ENCODE results near the gene A3GALT2.
"Not testable (repeated sequence)": the region's sequence is repeated elsewhere in the genome, so short reads cannot be mapped to it uniquely, and the experiment has no call there.

The A3GALT2 gene

DNA sequence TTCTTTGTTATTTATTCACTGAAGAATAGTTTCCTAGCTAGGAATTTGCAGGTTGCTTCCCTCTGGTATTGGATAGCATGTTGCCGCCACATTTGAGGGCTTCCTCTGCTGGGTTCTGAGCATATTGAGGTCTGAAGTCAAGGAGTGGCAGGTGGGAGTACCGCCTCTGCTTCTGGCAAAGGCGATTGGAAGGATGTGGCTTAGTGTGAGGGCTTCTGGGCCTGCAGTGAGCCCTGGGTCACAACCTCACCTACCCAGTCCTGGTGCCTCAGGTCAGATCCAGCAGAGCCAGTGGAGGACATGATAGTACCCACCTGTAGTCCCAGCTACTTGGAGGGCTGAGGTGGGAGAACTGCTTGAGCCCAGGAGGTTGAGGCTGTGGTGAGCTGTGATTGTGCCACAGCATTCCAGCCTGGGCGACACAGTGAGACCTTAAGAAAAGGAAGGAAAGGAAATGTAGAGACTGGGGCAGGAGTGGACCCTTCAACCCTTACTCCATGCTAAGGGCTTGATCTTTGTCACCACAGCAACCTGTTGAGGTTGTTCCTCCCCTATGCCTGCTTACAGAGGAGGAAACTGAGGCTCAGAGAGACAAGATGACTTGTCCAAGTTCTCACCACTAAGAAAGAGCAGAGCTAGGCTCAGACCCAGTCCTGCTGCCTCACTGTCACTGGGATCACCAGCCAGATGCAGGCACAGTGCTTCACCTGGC, 22.8 kb downstream of the A3GALT2 start:
- Histone ChIP-seq H3K36me3 (peaks cover 91% of the 10 kb centered on the region), H3K27ac (no peak overlapping the region), H3K9ac (no peak overlapping the region), H3K4me2 (no peak overlapping the region), H3K27me3 (no peaks in the 10 kb centered on the region), H3K4me1 (peaks cover 35% of the 10 kb centered on the region), H4K20me1 (peaks cover 26% of the 10 kb centered on the region), H3K9me3 (peaks cover 7% of the 10 kb centered on the region; the same call in 1 of the 2 replicates), H3K4me3 (no peak overlapping the region)
- TF ChIP-seq Cebpa-rat (IDR thresholded peaks at IDR 0.05), result no peak

DNA sequence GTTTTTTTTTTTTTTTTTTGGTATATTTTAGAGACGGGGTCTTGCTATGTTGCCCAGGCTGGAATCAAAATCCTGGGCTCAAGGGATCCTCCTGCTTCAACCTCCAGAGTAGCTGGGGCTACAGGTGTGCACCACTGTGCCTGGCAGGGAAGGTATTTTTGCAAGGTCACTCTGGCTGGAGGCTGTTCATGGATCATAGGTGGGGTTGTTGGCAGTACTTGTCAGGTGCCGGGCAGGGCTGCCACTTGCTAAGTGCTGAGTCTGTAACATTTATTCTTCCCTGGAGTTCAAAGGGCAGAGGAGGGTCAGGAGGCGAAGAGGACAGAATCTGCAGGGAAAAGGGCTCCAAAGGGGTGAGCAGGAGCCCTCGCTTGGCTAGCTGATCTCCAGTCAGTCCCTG, 24.1 kb downstream of the A3GALT2 start:
- Histone ChIP-seq H3K9me3 (peaks cover 7% of the 10 kb centered on the region; the same call in 1 of the 2 replicates), H3K27me3 (no peaks in the 10 kb centered on the region), H3K4me3 (no peak overlapping the region), H3K4me2 (no peak overlapping the region), H3K27ac (no peak overlapping the region), H4K20me1 (peaks cover 34% of the 10 kb centered on the region), H3K36me3 (peaks cover 95% of the 10 kb centered on the region), H3K4me1 (peaks cover 22% of the 10 kb centered on the region), H3K9ac (no peak overlapping the region)
- no peak for TF ChIP-seq Cebpa-rat (IDR thresholded peaks at IDR 0.05)

DNA sequence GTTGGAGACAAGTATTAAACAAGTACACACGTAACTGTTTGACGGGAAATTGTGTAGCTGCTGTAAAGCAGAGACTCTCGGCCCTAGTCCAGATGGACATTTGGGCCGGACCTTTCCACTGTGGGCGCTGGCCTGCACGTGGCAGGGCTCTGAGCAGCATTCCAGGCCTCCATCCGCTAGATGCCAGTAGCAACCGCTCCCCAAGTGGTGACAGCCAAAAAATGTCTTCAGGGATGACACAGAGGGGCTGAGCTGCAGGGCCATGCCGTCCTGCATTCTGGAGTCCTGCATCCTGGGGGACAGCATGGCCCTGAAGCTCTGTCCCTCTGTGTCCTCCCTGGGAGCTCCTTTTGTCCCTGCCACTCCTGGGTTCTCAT, 24.8 kb downstream of the A3GALT2 start:
- no peak overlapping the region for H3K4me3 ChIP-seq
- peaks cover 18% of the 10 kb centered on the region for H3K4me1 ChIP-seq
- H3K27ac ChIP-seq, result no peak overlapping the region
- H3K27me3 ChIP-seq, result no peaks in the 10 kb centered on the region
- H3K36me3 ChIP-seq, result peaks cover 87% of the 10 kb centered on the region
- H3K4me2 ChIP-seq, result no peak overlapping the region
- H4K20me1 ChIP-seq, result peaks cover 34% of the 10 kb centered on the region
- TF ChIP-seq Cebpa-rat (IDR thresholded peaks at IDR 0.05), result no peak
- H3K9me3 ChIP-seq, result peaks cover 1% of the 10 kb centered on the region; the same call in 1 of the 2 replicates
- no peak overlapping the region for H3K9ac ChIP-seq

DNA sequence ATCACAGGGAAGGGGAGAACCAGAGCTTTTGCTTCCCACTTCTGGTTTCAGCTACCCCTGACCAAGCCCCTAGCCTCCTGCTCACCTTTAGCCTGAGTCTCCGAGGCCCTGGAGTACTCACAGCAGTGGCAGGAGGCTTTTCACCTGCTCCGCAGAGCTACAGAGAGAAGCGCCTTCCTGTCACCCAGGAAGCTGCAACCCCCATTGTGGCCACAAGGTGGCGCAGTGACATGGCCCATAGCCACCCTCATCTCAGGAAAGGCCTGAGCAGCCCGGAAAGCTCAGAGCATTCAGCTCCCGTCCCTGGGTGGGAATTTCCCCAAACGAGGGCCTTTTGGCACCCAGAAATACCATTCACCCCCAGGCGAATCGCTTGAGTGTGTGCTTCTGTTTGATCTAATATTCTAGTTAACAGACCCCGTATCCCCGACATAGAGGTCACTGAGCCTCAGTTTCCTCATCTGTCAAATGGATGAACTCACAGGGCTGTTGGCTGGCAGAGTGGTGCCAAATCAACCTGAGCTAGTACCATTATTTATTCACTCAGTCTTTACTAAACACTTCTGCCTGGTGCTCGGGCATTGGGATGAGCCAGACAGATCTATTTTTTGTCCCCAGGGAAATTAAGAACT, 25.3 kb downstream of the A3GALT2 start:
- peaks cover 16% of the 10 kb centered on the region for H3K4me1 ChIP-seq
- H3K36me3 ChIP-seq, result peaks cover 82% of the 10 kb centered on the region
- H4K20me1 ChIP-seq, result peaks cover 34% of the 10 kb centered on the region
- H3K27ac ChIP-seq, result no peak overlapping the region
- no peaks in the 10 kb centered on the region for H3K9me3 ChIP-seq
- H3K4me3 ChIP-seq, result no peak overlapping the region
- no peak overlapping the region for H3K9ac ChIP-seq
- TF ChIP-seq Cebpa-rat (IDR thresholded peaks at IDR 0.05), result no peak
- no peaks in the 10 kb centered on the region for H3K27me3 ChIP-seq
- H3K4me2 ChIP-seq, result no peak overlapping the region

DNA sequence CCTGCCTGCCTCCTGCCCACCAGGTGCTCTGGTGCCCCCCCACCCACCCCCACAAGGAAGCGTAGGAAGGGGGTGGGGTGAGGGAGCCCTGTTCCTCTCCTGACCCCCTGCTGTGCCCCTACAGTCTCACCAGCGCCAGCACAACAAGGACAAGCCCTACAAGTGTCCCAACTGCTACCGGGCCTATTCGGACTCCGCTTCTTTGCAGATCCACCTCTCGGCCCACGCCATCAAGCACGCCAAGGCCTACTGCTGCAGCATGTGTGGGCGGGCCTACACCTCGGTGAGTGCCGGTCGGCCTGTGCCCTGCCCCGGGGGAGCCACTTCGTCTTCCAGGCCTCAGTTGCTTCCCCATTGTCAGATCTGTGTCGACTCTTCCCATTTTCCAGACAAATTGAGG, 25.9 kb downstream of the A3GALT2 start:
- Histone ChIP-seq H3K36me3 (peaks cover 78% of the 10 kb centered on the region), H3K27ac (no peak overlapping the region), H3K9me3 (peaks cover under 1% of the 10 kb centered on the region), H3K4me1 (peaks cover 11% of the 10 kb centered on the region), H3K4me3 (no peak overlapping the region), H3K9ac (no peak overlapping the region), H3K4me2 (no peak overlapping the region), H3K27me3 (no peaks in the 10 kb centered on the region), H4K20me1 (peaks cover 35% of the 10 kb centered on the region)
- TF ChIP-seq Cebpa-rat (IDR thresholded peaks at IDR 0.05), result no peak

DNA sequence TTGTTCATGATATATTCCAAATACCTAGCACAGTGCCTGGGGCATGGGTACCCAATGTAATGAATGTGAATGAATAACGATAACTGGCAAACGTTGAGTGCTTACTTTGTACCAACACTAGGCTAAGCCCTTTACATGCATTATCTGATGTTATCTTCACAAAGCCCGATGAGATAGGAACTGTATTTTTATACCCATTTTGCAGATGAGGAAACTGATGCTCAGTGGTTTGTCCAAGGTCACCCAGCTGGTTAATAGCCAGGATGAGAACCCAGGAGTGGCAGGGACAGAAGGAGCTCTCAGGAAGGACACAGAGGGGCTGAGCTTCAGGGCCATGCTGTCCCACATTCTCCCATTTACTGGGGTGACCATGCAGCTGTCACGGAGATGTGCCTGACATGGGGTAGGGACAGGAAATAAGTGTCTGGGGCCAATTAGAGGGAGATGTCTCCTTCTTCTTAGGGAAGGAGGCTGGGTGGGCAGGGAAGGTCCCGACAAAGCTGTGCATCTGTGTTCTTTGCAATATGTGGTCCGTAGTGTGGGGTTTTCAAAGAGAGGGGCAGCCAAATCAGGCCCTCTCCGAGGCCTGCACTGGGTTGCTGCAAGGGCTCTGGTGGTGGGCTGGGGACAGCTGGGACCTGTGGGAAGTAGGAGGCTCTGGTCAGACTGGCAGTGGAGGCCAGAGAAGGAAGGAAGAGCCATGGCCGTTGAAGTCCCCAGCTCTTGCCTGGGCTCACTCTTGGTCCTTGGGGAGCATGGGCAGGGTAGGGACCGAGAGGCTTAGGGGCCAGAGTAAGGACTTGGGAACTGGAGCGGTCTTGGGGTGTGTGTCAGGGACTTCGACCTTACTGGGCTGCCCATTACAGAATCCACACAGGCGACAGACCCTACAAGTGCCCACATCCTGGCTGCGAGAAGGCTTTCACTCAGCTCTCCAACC, 26.6 kb downstream of the A3GALT2 start:
- 0 out of 2 replicates have a peak overlapping the region, but pooled peaks have one; percentile 10 for H3K9ac ChIP-seq
- peaks cover 41% of the 10 kb centered on the region for H4K20me1 ChIP-seq
- peaks cover 7% of the 10 kb centered on the region for H3K9me3 ChIP-seq
- no peak overlapping the region for H3K27ac ChIP-seq
- no peaks in the 10 kb centered on the region for H3K27me3 ChIP-seq
- H3K36me3 ChIP-seq, result peaks cover 78% of the 10 kb centered on the region
- TF ChIP-seq Cebpa-rat (IDR thresholded peaks at IDR 0.05), result no peak
- H3K4me3 ChIP-seq, result no peak overlapping the region
- H3K4me1 ChIP-seq, result peaks cover 4% of the 10 kb centered on the region; the same call in 1 of the 2 replicates
- no peak overlapping the region for H3K4me2 ChIP-seq

- H3K36me3 ChIP-seq, result peaks cover 78% of the 10 kb centered on the region
- no peak for TF ChIP-seq Cebpa-rat (IDR thresholded peaks at IDR 0.05)
- no peak overlapping the region for H3K9ac ChIP-seq
- H3K4me3 ChIP-seq, result no peak overlapping the region
- H3K4me1 ChIP-seq, result peaks cover 3% of the 10 kb centered on the region; the same call in 1 of the 2 replicates
- no peak overlapping the region for H3K4me2 ChIP-seq
- no peaks in the 10 kb centered on the region for H3K27me3 ChIP-seq
- H3K9me3 ChIP-seq, result peaks cover 15% of the 10 kb centered on the region
- H3K27ac ChIP-seq, result no peak overlapping the region
- peaks cover 45% of the 10 kb centered on the region for H4K20me1 ChIP-seq
Observed at GRCh38 chr1:33292726-33293340, 28.1 kb downstream of the A3GALT2 start.

GRCh38 chr1:33290615-33291014, 30.3 kb downstream of the A3GALT2 start:
- not testable (repeated sequence) for H3K27ac ChIP-seq, H3K9ac ChIP-seq, H3K4me1 ChIP-seq, H3K4me3 ChIP-seq, H3K4me2 ChIP-seq, H3K27me3 ChIP-seq
- Histone ChIP-seq H3K9me3 (peaks cover 15% of the 10 kb centered on the region), H4K20me1 (peaks cover 43% of the 10 kb centered on the region), H3K36me3 (peaks cover 78% of the 10 kb centered on the region)

GRCh38 chr1:33289858-33290154, 31.1 kb downstream of the A3GALT2 start:
- no peak for TF ChIP-seq Cebpa-rat (IDR thresholded peaks at IDR 0.05)
- Histone ChIP-seq H3K9me3 (peaks cover 15% of the 10 kb centered on the region), H3K4me3 (no peak overlapping the region), H3K27me3 (no peaks in the 10 kb centered on the region), H3K36me3 (peaks cover 79% of the 10 kb centered on the region), H3K27ac (no peak overlapping the region), H3K9ac (no peak overlapping the region), H3K4me2 (no peak overlapping the region), H4K20me1 (peaks cover 42% of the 10 kb centered on the region), H3K4me1 (no peaks in the 10 kb centered on the region)

Measured in BLaER1 (cell line).